SJSA1 (cell line): ENCODE data around the gene MYOF. TPM values are rescaled to one million over a fixed set of nuclear protein-coding genes. Genes with fewer than 3 reads are reported as not detected.

ENCODE experiments used
- DNase-seq, 2 experiments: peaks; one replicate each; pipeline ENCODE4 v3.0.0-alpha.2; 2015 to 2020; ENCODE audit warnings: low spot score in 2 of 2, low read depth in 1 of 2
- H3K27ac ChIP-seq: fragments of 250-450 bp; sonication (Bioruptor Pico); 2 replicates; pipeline ENCODE4 v1.5.1; 2020; ENCODE audit warnings: mild to moderate bottlenecking, moderate library complexity
- H3K27me3 ChIP-seq: fragments of 250-450 bp; sonication (Bioruptor Pico); replicated peaks from 2 replicates; pipeline ENCODE4 v1.5.1; 2020; ENCODE audit warnings: mild to moderate bottlenecking, moderate library complexity
- H3K36me3 ChIP-seq: fragments of 250-450 bp; sonication (Bioruptor Pico); 2 replicates; pipeline ENCODE4 v1.5.1; 2020; ENCODE audit warnings: mild to moderate bottlenecking
- H3K4me1 ChIP-seq: fragments of 250-450 bp; sonication (Bioruptor Pico); replicated peaks from 2 replicates; pipeline ENCODE4 v1.6.1; 2021; ENCODE audit warnings: mild to moderate bottlenecking
- H3K4me3 ChIP-seq: fragments of 250-450 bp; sonication (Bioruptor Pico); 2 replicates; pipeline ENCODE4 v1.5.1; 2020; ENCODE audit warnings: mild to moderate bottlenecking
- H3K9me3 ChIP-seq: fragments of 250-450 bp; sonication (Bioruptor Pico); replicated peaks from 2 replicates; pipeline ENCODE4 v1.5.1; 2020; ENCODE audit warnings: mild to moderate bottlenecking
- total RNA-seq: library from RNA; depleted of rRNA; stranded (reverse); fragments of >200 nt; shearing (Covaris generic); gene quantifications from 2 replicates; pipeline ENCODE4 v1.2.3, GENCODE V29; 2014

Gene MYOF
- total RNA-seq, 1 experiment from 2014 or later: 300 TPM

- Histone ChIP-seq H3K27me3 (no peaks in the 10 kb centered on the region), H3K4me1 (no peaks in the 10 kb centered on the region; the same call in 1 of the 2 replicates), H3K9me3 (no peaks in the 10 kb centered on the region), H3K36me3 (peaks cover 95% of the 10 kb centered on the region), H3K27ac (0 out of 2 replicates have a peak overlapping the region, but pooled peaks have one; percentile 6), H3K4me3 (no peak overlapping the region)
- no peak for DNase-seq
Measured at GRCh38 chr10:93398528-93398927, 83.6 kb downstream of the MYOF start.

GRCh38 chr10:93397020-93397419, 85.1 kb downstream of the MYOF start:
- Histone ChIP-seq H3K4me3 (no peak overlapping the region), H3K9me3 (no peaks in the 10 kb centered on the region), H3K27ac (no peak overlapping the region), H3K27me3 (no peaks in the 10 kb centered on the region), H3K36me3 (peaks cover 97% of the 10 kb centered on the region), H3K4me1 (no peaks in the 10 kb centered on the region; the same call in 1 of the 2 replicates)
- DNase-seq: no peak

GRCh38 chr10:93393211-93393610, 88.9 kb downstream of the MYOF start:
- no peaks in the 10 kb centered on the region for H3K9me3 ChIP-seq
- H3K4me1 ChIP-seq: peaks cover 5% of the 10 kb centered on the region
- no peak overlapping the region for H3K4me3 ChIP-seq
- H3K27ac ChIP-seq: no peak overlapping the region
- H3K36me3 ChIP-seq: peaks cover 97% of the 10 kb centered on the region
- no peak for DNase-seq
- H3K27me3 ChIP-seq: no peaks in the 10 kb centered on the region

GRCh38 chr10:93392121-93392520, 90.0 kb downstream of the MYOF start:
- Histone ChIP-seq H3K9me3 (no peaks in the 10 kb centered on the region), H3K4me1 (peaks cover 8% of the 10 kb centered on the region), H3K27ac (no peak overlapping the region), H3K4me3 (no peak overlapping the region), H3K27me3 (no peaks in the 10 kb centered on the region), H3K36me3 (peaks cover 94% of the 10 kb centered on the region)
- DNase-seq: no peak

- H3K9me3 ChIP-seq: no peaks in the 10 kb centered on the region
- no peak overlapping the region for H3K27ac ChIP-seq
- DNase-seq: no peak
Measured at GRCh38 chr10:93390306-93391090, 91.6 kb downstream of the MYOF start.

GRCh38 chr10:93386631-93387369, 95.3 kb downstream of the MYOF start:
- Histone ChIP-seq H3K27ac (no peak overlapping the region), H3K27me3 (no peaks in the 10 kb centered on the region), H3K9me3 (no peaks in the 10 kb centered on the region), H3K4me1 (peaks cover 53% of the 10 kb centered on the region), H3K36me3 (peaks cover 89% of the 10 kb centered on the region), H3K4me3 (no peak overlapping the region)
- no peak for DNase-seq

More at GRCh38 chr10:93390306-93391090, 91.6 kb downstream of the MYOF start:
- Histone ChIP-seq H3K4me1 (peaks cover 22% of the 10 kb centered on the region), H3K27me3 (no peaks in the 10 kb centered on the region), H3K4me3 (no peak overlapping the region), H3K36me3 (peaks cover 94% of the 10 kb centered on the region)

- H3K4me3 ChIP-seq: no peak overlapping the region
- no peaks in the 10 kb centered on the region for H3K9me3 ChIP-seq
- peaks cover 59% of the 10 kb centered on the region for H3K4me1 ChIP-seq
- DNase-seq: no peak
- no peaks in the 10 kb centered on the region for H3K27me3 ChIP-seq
- H3K27ac ChIP-seq: no peak overlapping the region
- peaks cover 89% of the 10 kb centered on the region for H3K36me3 ChIP-seq
Measured at GRCh38 chr10:93385345-93385744, 96.8 kb downstream of the MYOF start.

- Histone ChIP-seq H3K27me3 (no peaks in the 10 kb centered on the region), H3K36me3 (peaks cover 89% of the 10 kb centered on the region), H3K27ac (peak overlapping the region; percentile 82), H3K4me1 (peaks cover 72% of the 10 kb centered on the region), H3K4me3 (no peak overlapping the region), H3K9me3 (no peaks in the 10 kb centered on the region)
- peak; percentile 88 to 89 for DNase-seq
Measured at GRCh38 chr10:93384006-93384405, 98.1 kb downstream of the MYOF start.

GRCh38 chr10:93383562-93383981, 98.6 kb downstream of the MYOF start:
- Histone ChIP-seq H3K36me3 (peaks cover 89% of the 10 kb centered on the region), H3K4me3 (no peak overlapping the region), H3K27ac (peak overlapping the region; percentile 82), H3K4me1 (peaks cover 76% of the 10 kb centered on the region), H3K27me3 (no peaks in the 10 kb centered on the region), H3K9me3 (no peaks in the 10 kb centered on the region)
- peak; percentile 83 to 85 for DNase-seq

GRCh38 chr10:93379731-93380575, 102.2 kb downstream of the MYOF start:
- Histone ChIP-seq H3K27ac (peak overlapping the region; percentile 66), H3K4me1 (peaks cover 77% of the 10 kb centered on the region), H3K27me3 (no peaks in the 10 kb centered on the region), H3K9me3 (no peaks in the 10 kb centered on the region), H3K4me3 (no peak overlapping the region), H3K36me3 (peaks cover 82% of the 10 kb centered on the region)
- DNase-seq: peak; percentile 59 to 71

- Histone ChIP-seq H3K4me3 (no peak overlapping the region), H3K27ac (peak overlapping the region; percentile 66), H3K36me3 (peaks cover 85% of the 10 kb centered on the region), H3K9me3 (no peaks in the 10 kb centered on the region), H3K4me1 (peaks cover 69% of the 10 kb centered on the region), H3K27me3 (no peaks in the 10 kb centered on the region)
- no peak for DNase-seq
Measured at GRCh38 chr10:93378997-93379730, 103.0 kb downstream of the MYOF start.

- no peak overlapping the region for H3K27ac ChIP-seq
Measured at GRCh38 chr10:93378039-93378438, 104.1 kb downstream of the MYOF start.

More at GRCh38 chr10:93378039-93378438, 104.1 kb downstream of the MYOF start:
- Histone ChIP-seq H3K4me1 (peaks cover 58% of the 10 kb centered on the region), H3K36me3 (peaks cover 90% of the 10 kb centered on the region), H3K27me3 (no peaks in the 10 kb centered on the region), H3K9me3 (no peaks in the 10 kb centered on the region), H3K4me3 (no peak overlapping the region)
- no peak for DNase-seq
